Gastrocnemius medialis (tissue), 4 donors: ENCODE data around the gene PARD3B. TPM values are rescaled to one million over a fixed set of nuclear protein-coding genes. Genes with fewer than 3 reads are reported as not detected.

Experiments
- ATAC-seq, 2 donors: fragments of 150-250 bp; one replicate each; pipeline ENCODE4 v1.9.1; 2016
- DNase-seq, 2 donors: peaks; one replicate each; pipeline ENCODE4 v3.0.0-alpha.2; 2019
- H3K27ac ChIP-seq, 4 donors: fragments of 200-600 bp; sonication (generic); 1 replicate in 1 of 4; 2 replicates in 3 of 4; pipeline ENCODE4 v1.5.1; 2016 to 2018; ENCODE audit warnings: mild to moderate bottlenecking in 2 of 4, moderate library complexity in 1 of 4
- H3K27me3 ChIP-seq, 3 donors: fragments of 200-600 bp; sonication (generic) in 2 of 3; 1 replicate in 1 of 3; 2 replicates in 2 of 3; pipeline versions ENCODE4 v1.5.1 to v1.6.0; 2016 to 2019; ENCODE audit warnings: mild to moderate bottlenecking in 1 of 3, moderate library complexity in 1 of 3
- H3K36me3 ChIP-seq, 2 donors: fragments of 200-600 bp; sonication (generic) in 1 of 2; one replicate each; pipeline ENCODE4 v1.5.1; 2017 to 2018
- H3K4me1 ChIP-seq, 2 donors: fragments of 200-600 bp; sonication (generic) in 1 of 2; one replicate each; pipeline ENCODE4 v1.5.1; 2016 to 2017; ENCODE audit warnings: mild to moderate bottlenecking in 2 of 2
- H3K4me3 ChIP-seq, 4 donors: fragments of 200-600 bp; sonication (generic) in 3 of 4; 1 replicate in 1 of 4; 2 replicates in 3 of 4; pipeline ENCODE4 v1.5.1; 2016 to 2019; ENCODE audit warnings: mild to moderate bottlenecking in 2 of 4
- H3K9me3 ChIP-seq, 3 donors: fragments of 200-600 bp; sonication (generic) in 2 of 3; 1 replicate in 1 of 3; 2 replicates in 2 of 3; pipeline ENCODE4 v1.5.1; 2016 to 2019
- POLR2A ChIP-seq, 2 donors: fragments of 450-650 bp; IDR thresholded peaks; one replicate each; pipeline ENCODE4 v1.6.1; 2017; ENCODE audit warnings: antibody characterized with exemption in 2 of 2, mild to moderate bottlenecking in 2 of 2, moderate library complexity in 2 of 2
- in situ Hi-C, 4 donors: fragments of 200-750 bp; cut with MboI; loops; one replicate each; pipeline versions ENCODE4 v1.15.0 to v1.8.0; 2017; ENCODE audit warnings: low sequenced_read_pairs in 4 of 4
- intact Hi-C: fragments of 100-400 bp; cut with DNase I; formaldehyde crosslinking; loops from one replicate; pipeline ENCODE4 v1.15.1; 2023; ENCODE audit warnings: low total_unique reads
- total RNA-seq, 4 donors: library from RNA; depleted of rRNA; stranded (reverse); fragments of >200 nt; gene quantifications; one replicate each; pipeline versions ENCODE4 v1.1.0 to v1.2.3, GENCODE V29; 2016
- TF ChIP-seq, protein P1 (sequence below), 5 experiments: fragments of 450-650 bp in 3 of 5; fragments of 200-600 bp in 2 of 5; sonication (generic) in 2 of 5; IDR thresholded peaks in 4 of 5; conservative IDR thresholded peaks in 1 of 5; 1 replicate in 4 of 5; 2 replicates in 1 of 5; pipeline ENCODE4 v1.5.1; 2016 to 2019; ENCODE audit warnings: antibody characterized with exemption in 5 of 5, mild to moderate bottlenecking in 3 of 5, moderate library complexity in 3 of 5

The PARD3B gene
- total RNA-seq, 4 donors from 2014 or later, result 2.2 to 15.5 (median 4.6) TPM

DNA sequence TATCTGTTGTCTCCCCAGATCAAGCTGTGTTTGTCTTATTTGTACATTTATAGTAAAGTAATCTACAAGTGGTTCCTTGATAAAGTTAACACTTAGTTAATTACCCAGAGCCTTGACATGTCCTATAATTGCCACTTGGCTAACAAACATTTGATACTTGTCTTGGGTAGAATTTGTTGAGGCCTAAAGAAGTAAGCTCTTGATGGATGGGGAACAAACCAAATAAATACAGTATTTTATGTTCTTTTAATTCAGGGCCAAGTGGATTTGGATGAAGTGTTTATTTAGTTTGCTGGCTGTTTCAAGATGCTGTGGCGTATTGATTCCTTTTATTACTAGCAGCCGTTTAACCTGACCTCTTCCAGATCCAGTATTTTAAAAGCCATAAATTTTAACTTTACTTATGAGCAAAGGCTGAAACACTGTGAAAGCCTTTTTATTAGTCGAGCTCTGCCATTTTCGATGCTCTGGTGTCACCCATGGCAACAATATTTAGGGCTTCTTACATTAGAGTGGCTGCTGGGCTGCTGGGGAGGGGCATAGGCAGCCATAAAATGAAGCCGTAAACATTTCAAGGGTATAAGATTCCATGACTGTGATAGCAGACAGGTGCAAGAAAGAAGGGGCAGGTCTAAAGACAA is 735.4 kb downstream of the PARD3B start:
- DNase-seq (no peak), ATAC-seq (no peak)
- Histone ChIP-seq H3K4me3 (no peak overlapping the region), H3K27ac (no peak overlapping the region), H3K4me1 (no peaks in the 10 kb centered on the region), H3K9me3 (no peaks in the 10 kb centered on the region), H3K27me3 (no peaks in the 10 kb centered on the region), H3K36me3 (no peaks in the 10 kb centered on the region)
- intact Hi-C loops, result no loop called here
- TF ChIP-seq, protein P1, sequence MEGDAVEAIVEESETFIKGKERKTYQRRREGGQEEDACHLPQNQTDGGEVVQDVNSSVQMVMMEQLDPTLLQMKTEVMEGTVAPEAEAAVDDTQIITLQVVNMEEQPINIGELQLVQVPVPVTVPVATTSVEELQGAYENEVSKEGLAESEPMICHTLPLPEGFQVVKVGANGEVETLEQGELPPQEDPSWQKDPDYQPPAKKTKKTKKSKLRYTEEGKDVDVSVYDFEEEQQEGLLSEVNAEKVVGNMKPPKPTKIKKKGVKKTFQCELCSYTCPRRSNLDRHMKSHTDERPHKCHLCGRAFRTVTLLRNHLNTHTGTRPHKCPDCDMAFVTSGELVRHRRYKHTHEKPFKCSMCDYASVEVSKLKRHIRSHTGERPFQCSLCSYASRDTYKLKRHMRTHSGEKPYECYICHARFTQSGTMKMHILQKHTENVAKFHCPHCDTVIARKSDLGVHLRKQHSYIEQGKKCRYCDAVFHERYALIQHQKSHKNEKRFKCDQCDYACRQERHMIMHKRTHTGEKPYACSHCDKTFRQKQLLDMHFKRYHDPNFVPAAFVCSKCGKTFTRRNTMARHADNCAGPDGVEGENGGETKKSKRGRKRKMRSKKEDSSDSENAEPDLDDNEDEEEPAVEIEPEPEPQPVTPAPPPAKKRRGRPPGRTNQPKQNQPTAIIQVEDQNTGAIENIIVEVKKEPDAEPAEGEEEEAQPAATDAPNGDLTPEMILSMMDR (IDR thresholded peaks at IDR 0.05 in 4 of 5, conservative IDR thresholded peaks at IDR 0.05 in 1 of 5), result no peak
- TF ChIP-seq POLR2A (IDR thresholded peaks at IDR 0.05), result no peak
- in situ Hi-C loops, result no loop called here

DNA sequence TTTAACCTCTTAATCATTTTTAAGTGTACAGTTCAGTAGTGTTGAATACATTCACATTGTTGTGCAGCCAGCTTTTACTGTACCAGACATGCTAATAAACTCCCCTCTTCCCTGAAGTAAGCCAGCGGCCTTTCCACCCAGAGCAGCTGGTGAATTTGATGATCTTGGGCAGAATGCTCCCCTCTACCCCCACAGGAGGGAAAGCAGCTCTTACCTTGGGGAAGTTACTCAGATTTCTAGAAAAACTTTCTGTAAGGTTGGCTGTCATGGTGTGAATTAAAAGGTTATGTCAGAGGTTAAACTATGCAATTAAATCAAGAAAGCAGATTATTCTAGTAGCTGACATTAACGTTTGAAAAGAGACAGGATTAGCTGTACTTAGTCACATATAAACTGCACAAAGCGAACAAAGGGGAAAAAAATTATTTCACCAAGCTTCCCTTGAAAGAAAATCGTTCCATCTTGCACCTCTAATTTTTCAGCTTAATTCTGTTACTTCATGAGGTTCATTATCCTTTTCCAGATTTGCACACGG is 738.5 kb downstream of the PARD3B start:
- no peaks in the 10 kb centered on the region for H3K27me3 ChIP-seq
- intact Hi-C loops (no loop called here), in situ Hi-C loops (no loop called here)
- no peak for TF ChIP-seq POLR2A (IDR thresholded peaks at IDR 0.05)
- TF ChIP-seq, protein P1 (IDR thresholded peaks at IDR 0.05 in 4 of 5, conservative IDR thresholded peaks at IDR 0.05 in 1 of 5), result no peak
- H3K9me3 ChIP-seq, result no peaks in the 10 kb centered on the region
- H3K27ac ChIP-seq, result no peak overlapping the region
- H3K4me1 ChIP-seq, result no peaks in the 10 kb centered on the region
- ATAC-seq (no peak), DNase-seq (no peak)
- H3K36me3 ChIP-seq, result no peaks in the 10 kb centered on the region
- H3K4me3 ChIP-seq, result no peak overlapping the region

DNA sequence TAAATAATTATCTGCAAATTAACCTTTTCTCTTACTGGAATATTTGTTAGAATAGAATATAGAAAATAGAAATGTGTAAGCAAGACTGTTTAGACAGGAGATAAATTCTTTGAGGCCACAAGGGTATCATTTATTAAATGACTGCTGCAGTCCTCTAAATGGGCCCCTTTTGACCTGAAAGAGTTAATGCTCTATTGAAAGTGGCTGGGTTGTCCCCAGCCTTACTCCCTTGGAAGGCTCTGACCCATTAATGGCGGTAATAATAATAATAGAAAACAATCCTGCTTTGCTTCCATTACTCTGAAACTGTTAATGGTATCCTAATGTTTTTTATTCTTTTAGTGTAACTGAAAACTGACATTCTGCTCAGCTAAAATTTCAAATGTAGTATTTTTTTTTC is 739.1 kb downstream of the PARD3B start:
- Histone ChIP-seq H3K9me3 (no peaks in the 10 kb centered on the region), H3K4me3 (no peak overlapping the region), H3K36me3 (no peaks in the 10 kb centered on the region), H3K27me3 (no peaks in the 10 kb centered on the region), H3K27ac (no peak overlapping the region), H3K4me1 (no peaks in the 10 kb centered on the region)
- no peak for TF ChIP-seq POLR2A (IDR thresholded peaks at IDR 0.05)
- TF ChIP-seq, protein P1 (IDR thresholded peaks at IDR 0.05 in 4 of 5, conservative IDR thresholded peaks at IDR 0.05 in 1 of 5), result no peak
- DNase-seq (no peak), ATAC-seq (no peak)
- intact Hi-C loops, result no loop called here
- in situ Hi-C loops, result no loop called here

GRCh38 chr2:205287316-205287715 is 742.0 kb downstream of the PARD3B start:
- DNase-seq (no peak), ATAC-seq (no peak)
- no peak overlapping the region for H3K27ac ChIP-seq
- H3K4me1 ChIP-seq, result no peaks in the 10 kb centered on the region
- H3K9me3 ChIP-seq, result no peaks in the 10 kb centered on the region
- H3K27me3 ChIP-seq, result no peaks in the 10 kb centered on the region
- intact Hi-C loops, result no loop called here
- no peaks in the 10 kb centered on the region for H3K36me3 ChIP-seq
- TF ChIP-seq, protein P1 (IDR thresholded peaks at IDR 0.05 in 4 of 5, conservative IDR thresholded peaks at IDR 0.05 in 1 of 5), result no peak
- no peak for TF ChIP-seq POLR2A (IDR thresholded peaks at IDR 0.05)
- in situ Hi-C loops, result no loop called here
- no peak overlapping the region for H3K4me3 ChIP-seq

DNA sequence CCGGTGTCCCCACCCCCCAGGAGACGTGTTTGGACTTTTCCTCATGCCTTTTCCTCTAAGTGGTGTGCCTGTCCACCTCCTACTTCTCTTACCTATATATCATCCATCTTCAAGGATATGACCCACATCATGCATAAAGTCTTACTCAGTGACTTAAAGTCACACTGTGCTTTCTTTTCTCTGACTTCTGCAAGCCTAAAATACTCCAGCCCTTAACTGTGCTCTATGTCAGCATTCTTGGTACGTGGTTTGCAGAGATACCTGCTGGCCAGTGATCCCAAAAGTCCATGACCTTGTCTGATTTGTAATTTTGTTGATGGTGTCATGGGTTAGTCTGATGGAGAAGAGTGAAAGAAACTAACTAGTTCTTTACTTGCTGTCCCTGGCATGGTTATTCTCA is 743.4 kb downstream of the PARD3B start:
- TF ChIP-seq, protein P1 (IDR thresholded peaks at IDR 0.05 in 4 of 5, conservative IDR thresholded peaks at IDR 0.05 in 1 of 5), result no peak
- no peak for TF ChIP-seq POLR2A (IDR thresholded peaks at IDR 0.05)
- no peaks in the 10 kb centered on the region for H3K9me3 ChIP-seq
- ATAC-seq (no peak), DNase-seq (no peak)
- H3K4me1 ChIP-seq, result no peaks in the 10 kb centered on the region
- H3K36me3 ChIP-seq, result no peaks in the 10 kb centered on the region
- in situ Hi-C loops (no loop called here), intact Hi-C loops (no loop called here)
- H3K27ac ChIP-seq, result no peak overlapping the region
- H3K4me3 ChIP-seq, result no peak overlapping the region
- no peaks in the 10 kb centered on the region for H3K27me3 ChIP-seq
